Testis (tissue), 3 donors: ENCODE results near the gene RAD51C. TPM values are rescaled to one million over a fixed set of nuclear protein-coding genes. Genes with fewer than 3 reads are reported as not detected.

Experiments used
- DNase-seq: peaks from one replicate; pipeline ENCODE4 v3.0.0-alpha.2; 2019
- H3K27ac ChIP-seq, 2 donors: fragments of 200-600 bp; sonication (generic); one replicate each; pipeline ENCODE4 v1.5.1; 2019
- H3K27me3 ChIP-seq: fragments of 200-600 bp; sonication (generic); one replicate; pipeline ENCODE4 v1.5.1; 2019
- H3K36me3 ChIP-seq: fragments of 200-600 bp; sonication (generic); one replicate; pipeline ENCODE4 v1.5.1; 2017; ENCODE audit warnings: low read depth; ENCODE audit errors: missing control alignments
- H3K4me1 ChIP-seq: fragments of 200-600 bp; sonication (generic); one replicate; pipeline ENCODE4 v1.5.1; 2019
- H3K4me3 ChIP-seq, 2 donors: fragments of 200-600 bp; sonication (generic); one replicate each; pipeline ENCODE4 v1.5.1; 2017 to 2019
- H3K9me3 ChIP-seq: fragments of 200-600 bp; sonication (generic); one replicate; pipeline ENCODE4 v1.5.1; 2017
- POLR2A ChIP-seq: fragments of 450-650 bp; IDR thresholded peaks from one replicate; pipeline ENCODE4 v1.6.1; 2017; ENCODE audit warnings: antibody characterized with exemption, mild to moderate bottlenecking, moderate library complexity
- WGBS, 2 donors: methylation state at CpG; one replicate each; pipeline ENCODE4 v1.1.5; 2018; 5-methylcytosine and 5-hydroxymethylcytosine counted together
- intact Hi-C: fragments of 100-400 bp; cut with DNase I; formaldehyde crosslinking; loops from one replicate; pipeline ENCODE4 v1.15.1; 2023; ENCODE audit warnings: low total_unique reads
- polyA plus RNA-seq: library from polyadenylated mRNA; stranded (reverse); fragments of 350-450 nt; fragmentation: Illumina TruSeq; extraction: RNeasy Lipid Tissue Mini Kit (QIAGEN cat#74804); gene quantifications from one replicate; pipeline ENCODE4 v1.2.3, GENCODE V29; 2014; ENCODE audit warnings: low read depth, low replicate concordance; ENCODE audit not compliant: insufficient read depth
- total RNA-seq, 2 donors: library from RNA; depleted of rRNA; stranded (reverse); fragments of >200 nt; gene quantifications; one replicate each; pipeline ENCODE4 v1.2.3, GENCODE V29; 2016
- TF ChIP-seq, protein P1 (sequence below), 3 experiments: fragments of 450-650 bp in 2 of 3; fragments of 200-600 bp in 1 of 3; sonication (generic) in 1 of 3; IDR thresholded peaks; one replicate each; pipeline ENCODE4 v1.5.1; 2016 to 2019; ENCODE audit warnings: antibody characterized with exemption in 3 of 3, mild to moderate bottlenecking in 2 of 3, moderate library complexity in 1 of 3

RAD51C gene
- total and polyA plus RNA-seq, 3 donors from 2014 or later, result 44.5 to 63.4 (median 53.5) TPM

GRCh38 chr17:58699771-58700170 lies 7.4 kb downstream of the RAD51C start:
- intact Hi-C loops, result no loop called here
- no peaks in the 10 kb centered on the region for H3K9me3 ChIP-seq
- no peaks in the 10 kb centered on the region for H3K36me3 ChIP-seq
- WGBS, 2 donors, result 94 to 98% methylated on average over 11 of the region's 11 CpGs
- H3K4me1 ChIP-seq, result no peaks in the 10 kb centered on the region
- no peak overlapping the region for H3K4me3 ChIP-seq
- no peak overlapping the region for H3K27ac ChIP-seq
- no peak for DNase-seq
- no peaks in the 10 kb centered on the region for H3K27me3 ChIP-seq
- TF ChIP-seq, protein P1, sequence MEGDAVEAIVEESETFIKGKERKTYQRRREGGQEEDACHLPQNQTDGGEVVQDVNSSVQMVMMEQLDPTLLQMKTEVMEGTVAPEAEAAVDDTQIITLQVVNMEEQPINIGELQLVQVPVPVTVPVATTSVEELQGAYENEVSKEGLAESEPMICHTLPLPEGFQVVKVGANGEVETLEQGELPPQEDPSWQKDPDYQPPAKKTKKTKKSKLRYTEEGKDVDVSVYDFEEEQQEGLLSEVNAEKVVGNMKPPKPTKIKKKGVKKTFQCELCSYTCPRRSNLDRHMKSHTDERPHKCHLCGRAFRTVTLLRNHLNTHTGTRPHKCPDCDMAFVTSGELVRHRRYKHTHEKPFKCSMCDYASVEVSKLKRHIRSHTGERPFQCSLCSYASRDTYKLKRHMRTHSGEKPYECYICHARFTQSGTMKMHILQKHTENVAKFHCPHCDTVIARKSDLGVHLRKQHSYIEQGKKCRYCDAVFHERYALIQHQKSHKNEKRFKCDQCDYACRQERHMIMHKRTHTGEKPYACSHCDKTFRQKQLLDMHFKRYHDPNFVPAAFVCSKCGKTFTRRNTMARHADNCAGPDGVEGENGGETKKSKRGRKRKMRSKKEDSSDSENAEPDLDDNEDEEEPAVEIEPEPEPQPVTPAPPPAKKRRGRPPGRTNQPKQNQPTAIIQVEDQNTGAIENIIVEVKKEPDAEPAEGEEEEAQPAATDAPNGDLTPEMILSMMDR (IDR thresholded peaks at IDR 0.05), result no peak
- no peak for TF ChIP-seq POLR2A

- TF ChIP-seq, protein P1 (IDR thresholded peaks at IDR 0.05), result no peak
- TF ChIP-seq POLR2A, result no peak
- WGBS, 2 donors, result 89 to 93% methylated on average over 5 of the region's 5 CpGs
- H3K27me3 ChIP-seq, result no peaks in the 10 kb centered on the region
- H3K27ac ChIP-seq, result no peak overlapping the region
- intact Hi-C loops, result no loop called here
- no peaks in the 10 kb centered on the region for H3K9me3 ChIP-seq
- H3K36me3 ChIP-seq, result no peaks in the 10 kb centered on the region
- no peaks in the 10 kb centered on the region for H3K4me1 ChIP-seq
- no peak for DNase-seq
- no peak overlapping the region for H3K4me3 ChIP-seq
Observed at GRCh38 chr17:58702045-58702476, 9.7 kb downstream of the RAD51C start.

DNA sequence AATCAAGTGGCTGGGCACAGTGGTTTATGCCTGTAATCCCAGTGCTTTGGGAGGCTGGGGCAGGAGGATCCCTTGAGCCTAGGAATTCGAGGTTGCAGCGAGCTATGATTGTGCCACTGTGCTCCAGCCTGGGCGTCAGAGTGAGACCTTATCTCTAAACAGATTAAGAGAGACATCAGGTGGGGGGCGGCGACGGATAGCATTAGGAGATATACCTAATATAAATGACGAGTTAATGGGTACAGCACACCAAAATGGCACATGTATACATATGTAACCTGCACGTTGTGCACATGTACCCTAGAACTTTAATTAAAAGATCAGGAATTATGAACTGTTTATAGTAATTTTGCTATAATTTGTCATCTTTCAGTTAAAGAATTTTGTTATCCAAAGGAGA lies 10.3 kb downstream of the RAD51C start:
- no peaks in the 10 kb centered on the region for H3K27me3 ChIP-seq
- H3K4me1 ChIP-seq, result no peaks in the 10 kb centered on the region
- no peak overlapping the region for H3K4me3 ChIP-seq
- intact Hi-C loops, result no loop called here
- H3K9me3 ChIP-seq, result no peaks in the 10 kb centered on the region
- no peak for TF ChIP-seq POLR2A
- TF ChIP-seq, protein P1 (IDR thresholded peaks at IDR 0.05), result no peak
- no peaks in the 10 kb centered on the region for H3K36me3 ChIP-seq
- DNase-seq, result no peak
- H3K27ac ChIP-seq, result no peak overlapping the region
- 84 to 86% methylated on average over 8 of the region's 8 CpGs for WGBS, 2 donors

DNA sequence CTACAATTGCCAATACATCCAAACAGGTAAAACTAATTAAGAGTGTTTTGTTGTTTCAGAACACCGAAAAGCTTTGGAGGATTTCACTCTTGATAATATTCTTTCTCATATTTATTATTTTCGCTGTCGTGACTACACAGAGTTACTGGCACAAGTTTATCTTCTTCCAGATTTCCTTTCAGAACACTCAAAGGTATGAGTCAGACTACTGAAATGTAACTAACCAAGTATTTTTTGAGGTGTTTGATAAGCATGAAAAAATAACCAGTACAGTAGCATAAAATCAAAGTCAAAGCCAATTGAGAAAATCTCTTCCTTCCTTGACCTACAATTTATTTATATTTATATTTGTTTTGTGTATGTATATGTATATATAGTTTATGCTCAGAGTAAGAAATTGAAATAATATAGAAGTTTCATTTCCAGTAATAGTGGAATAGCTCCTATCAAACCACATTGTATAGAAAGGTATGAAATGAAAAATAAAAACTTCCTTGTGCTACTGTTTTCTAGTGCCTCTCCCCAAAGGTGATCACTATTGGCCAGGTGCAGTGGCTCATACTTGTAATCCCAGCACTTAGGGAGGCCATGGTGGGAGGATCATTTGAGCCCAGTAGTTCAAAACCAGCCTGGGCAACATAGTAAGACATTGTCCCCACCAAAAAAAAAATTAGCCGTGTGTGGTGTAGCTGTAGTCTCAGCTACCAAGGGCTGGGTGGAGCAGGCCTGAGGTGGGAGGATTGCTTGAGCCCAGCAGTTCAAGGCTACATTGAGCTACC lies 10.9 kb downstream of the RAD51C start:
- intact Hi-C loops, result no loop called here
- no peak for DNase-seq
- Histone ChIP-seq H3K27ac (no peak overlapping the region), H3K27me3 (no peaks in the 10 kb centered on the region), H3K4me3 (no peak overlapping the region), H3K9me3 (no peaks in the 10 kb centered on the region), H3K36me3 (no peaks in the 10 kb centered on the region), H3K4me1 (no peaks in the 10 kb centered on the region)
- 67 to 78% methylated on average over 4 of the region's 4 CpGs for WGBS, 2 donors
- no peak for TF ChIP-seq POLR2A
- TF ChIP-seq, protein P1 (IDR thresholded peaks at IDR 0.05), result no peak

DNA sequence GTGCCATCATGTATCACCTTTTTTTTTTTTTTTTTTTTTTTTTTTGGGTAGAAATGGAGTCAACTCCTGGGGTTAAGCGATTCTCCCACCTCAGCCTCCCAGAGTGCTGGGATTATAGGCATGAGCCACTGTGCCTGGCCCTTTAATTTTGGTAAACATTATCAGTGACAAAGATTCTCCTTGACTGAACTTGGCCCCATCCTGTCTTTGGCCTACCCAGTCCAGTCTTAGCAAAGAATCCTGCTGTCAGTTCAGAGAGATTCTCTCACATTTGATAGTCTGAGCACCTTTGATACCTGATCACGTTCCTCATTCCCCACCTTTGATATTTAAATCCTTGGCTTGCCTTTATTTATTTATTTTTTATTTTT lies 11.5 kb downstream of the RAD51C start:
- no peak overlapping the region for H3K4me3 ChIP-seq
- intact Hi-C loops, result no loop called here
- no peaks in the 10 kb centered on the region for H3K9me3 ChIP-seq
- no peaks in the 10 kb centered on the region for H3K4me1 ChIP-seq
- no peak for DNase-seq
- H3K36me3 ChIP-seq, result no peaks in the 10 kb centered on the region
- no peaks in the 10 kb centered on the region for H3K27me3 ChIP-seq
- 92 to 98% methylated on average over 2 of the region's 2 CpGs for WGBS, 2 donors
- no peak for TF ChIP-seq POLR2A
- TF ChIP-seq, protein P1 (IDR thresholded peaks at IDR 0.05), result no peak
- H3K27ac ChIP-seq, result no peak overlapping the region
